K562 (cell line): Measurements from ENCODE around the gene RAB13. TPM values are rescaled to one million over a fixed set of nuclear protein-coding genes. Genes with fewer than 3 reads are reported as not detected.

Source experiments
- BHLHE40 ChIP-seq: IDR thresholded peaks from 2 replicates; pipeline ENCODE4 v1.6.1; 2011; ENCODE audit warnings: low read length, improper control_type of control experiment
- CCNT2 ChIP-seq: IDR thresholded peaks from 2 replicates; pipeline ENCODE4 v1.6.1; 2011; ENCODE audit warnings: borderline replicate concordance, low read depth, mild to moderate bottlenecking, moderate library complexity, mixed read lengths, low read length; ENCODE audit not compliant: insufficient read length; ENCODE audit errors: extremely low read depth
- FOSL1 ChIP-seq: fragments of 200-800 bp; sonication (Bioruptor generic); conservative IDR thresholded peaks from 2 replicates; pipeline ENCODE4 v1.6.1; 2016; ENCODE audit warnings: missing genetic modification characterization, missing compliant biosample characterization
- MAZ ChIP-seq, 2 experiments: fragments of 450-650 bp in 1 of 2; sonication (generic) in 1 of 2; formaldehyde crosslinking; IDR thresholded peaks in 1 of 2; conservative IDR thresholded peaks in 1 of 2; 2 replicates each; pipeline versions ENCODE4 v1.4.0 to v1.5.0; 2020; ENCODE audit warnings: mild to moderate bottlenecking in 1 of 2, missing genetic modification reagents in 1 of 2
- NR2C2 ChIP-seq, 2 experiments: fragments of 200-800 bp in 1 of 2; sonication (Bioruptor generic) in 1 of 2; sonication (generic) in 1 of 2; formaldehyde crosslinking in 1 of 2; IDR thresholded peaks; 2 replicates each; pipeline versions ENCODE4 v1.6.1 to v1.8.0; 2016 to 2022; ENCODE audit warnings: mild to moderate bottlenecking in 1 of 2, missing compliant biosample characterization in 1 of 2, missing genetic modification characterization in 1 of 2, missing genetic modification reagents in 1 of 2
- NR2F6 ChIP-seq: fragments of 450-650 bp; formaldehyde crosslinking; IDR thresholded peaks from 2 replicates; pipeline ENCODE4 v1.4.0; 2020; ENCODE audit warnings: mild to moderate bottlenecking
- SRSF9 ChIP-seq: fragments of 200-400 bp; formaldehyde crosslinking; IDR thresholded peaks from 2 replicates; pipeline ENCODE4 v1.6.1; 2017; ENCODE audit warnings: low read depth, low read length, borderline replicate concordance
- TAL1 ChIP-seq: fragments of 450-650 bp; IDR thresholded peaks from 2 replicates; pipeline ENCODE4 v1.6.1; 2016; ENCODE audit warnings: mild to moderate bottlenecking
- XRCC4 ChIP-seq: IDR thresholded peaks from one replicate; pipeline ENCODE4 v1.6.1; 2011; ENCODE audit not compliant: insufficient read depth, insufficient read length; ENCODE audit errors: extremely low read depth
- XRCC5 ChIP-seq: fragments of 200-400 bp; formaldehyde crosslinking; IDR thresholded peaks from 2 replicates; pipeline ENCODE4 v1.6.1; 2017; ENCODE audit warnings: low read depth, mild to moderate bottlenecking, low read length
- ZNF124 ChIP-seq: sonication (generic); formaldehyde crosslinking; IDR thresholded peaks from 2 replicates; pipeline ENCODE4 v1.8.1; 2022; ENCODE audit warnings: missing genetic modification reagents
- ZNF143 ChIP-seq: sonication (generic); formaldehyde crosslinking; IDR thresholded peaks from 2 replicates; pipeline ENCODE4 v1.9.0; 2022; ENCODE audit warnings: mild to moderate bottlenecking, missing genetic modification reagents
- ZNF282 ChIP-seq: sonication (generic); formaldehyde crosslinking; IDR thresholded peaks from 2 replicates; pipeline ENCODE4 v1.8.1; 2023; ENCODE audit warnings: missing genetic modification reagents
- polyA plus RNA-seq, 8 experiments: library from polyadenylated mRNA; depleted of rRNA in 4 of 8; stranded (reverse) in 5 of 8; unstranded in 3 of 8; fragments of >200 nt; fragmentation: Nextera tagmentation in 2 of 8; fragmentation: Illumina TruSeq in 1 of 8; extraction: Ambion mirVana in 2 of 8; extraction: Trizol in 1 of 8; gene quantifications; 2 replicates each; pipeline versions ENCODE4 v1.2.1 to v1.2.3, GENCODE V29; 2011 to 2014; ENCODE audit warnings: inconsistent platforms in 1 of 8, missing spikeins in 1 of 8
- total RNA-seq, 7 experiments: library from RNA; depleted of rRNA in 6 of 7; stranded (reverse); fragments of >200 nt in 6 of 7; fragmentation: Illumina TruSeq in 2 of 7; extraction: Trizol in 2 of 7; gene quantifications; 2 replicates each; pipeline versions ENCODE4 v1.2.1 to v1.2.3, GENCODE V29; 2011 to 2021; ENCODE audit warnings: low replicate concordance in 1 of 7
- TF ChIP-seq, protein P1 (sequence below): sonication (generic); formaldehyde crosslinking; IDR thresholded peaks from 2 replicates; pipeline ENCODE4 v1.8.1; 2023; ENCODE audit warnings: mild to moderate bottlenecking, missing genetic modification reagents, moderate library complexity
- TF ChIP-seq, protein P2 (sequence below): sonication (generic); formaldehyde crosslinking; IDR thresholded peaks from 2 replicates; pipeline ENCODE4 v1.8.0; 2022; ENCODE audit warnings: mild to moderate bottlenecking, missing genetic modification reagents
- TF ChIP-seq, protein P3 (sequence below): sonication (generic); formaldehyde crosslinking; IDR thresholded peaks from 2 replicates; pipeline ENCODE4 v1.9.0; 2022; ENCODE audit warnings: mild to moderate bottlenecking, missing genetic modification reagents
- TF ChIP-seq, protein P4 (sequence below): sonication (generic); formaldehyde crosslinking; IDR thresholded peaks from 2 replicates; pipeline ENCODE4 v1.9.0; 2022; ENCODE audit warnings: mild to moderate bottlenecking, missing genetic modification reagents
- TF ChIP-seq, protein P5 (sequence below): sonication (generic); formaldehyde crosslinking; IDR thresholded peaks from 2 replicates; pipeline ENCODE4 v1.8.0; 2022; ENCODE audit warnings: mild to moderate bottlenecking, missing genetic modification reagents

The RAB13 gene
- total and polyA plus RNA-seq, 9 of the 15 experiments (the other 6 are each of a cell fraction or from before 2014, with no cell fraction given), result 22.3 to 100 (median 39.8) TPM

DNA sequence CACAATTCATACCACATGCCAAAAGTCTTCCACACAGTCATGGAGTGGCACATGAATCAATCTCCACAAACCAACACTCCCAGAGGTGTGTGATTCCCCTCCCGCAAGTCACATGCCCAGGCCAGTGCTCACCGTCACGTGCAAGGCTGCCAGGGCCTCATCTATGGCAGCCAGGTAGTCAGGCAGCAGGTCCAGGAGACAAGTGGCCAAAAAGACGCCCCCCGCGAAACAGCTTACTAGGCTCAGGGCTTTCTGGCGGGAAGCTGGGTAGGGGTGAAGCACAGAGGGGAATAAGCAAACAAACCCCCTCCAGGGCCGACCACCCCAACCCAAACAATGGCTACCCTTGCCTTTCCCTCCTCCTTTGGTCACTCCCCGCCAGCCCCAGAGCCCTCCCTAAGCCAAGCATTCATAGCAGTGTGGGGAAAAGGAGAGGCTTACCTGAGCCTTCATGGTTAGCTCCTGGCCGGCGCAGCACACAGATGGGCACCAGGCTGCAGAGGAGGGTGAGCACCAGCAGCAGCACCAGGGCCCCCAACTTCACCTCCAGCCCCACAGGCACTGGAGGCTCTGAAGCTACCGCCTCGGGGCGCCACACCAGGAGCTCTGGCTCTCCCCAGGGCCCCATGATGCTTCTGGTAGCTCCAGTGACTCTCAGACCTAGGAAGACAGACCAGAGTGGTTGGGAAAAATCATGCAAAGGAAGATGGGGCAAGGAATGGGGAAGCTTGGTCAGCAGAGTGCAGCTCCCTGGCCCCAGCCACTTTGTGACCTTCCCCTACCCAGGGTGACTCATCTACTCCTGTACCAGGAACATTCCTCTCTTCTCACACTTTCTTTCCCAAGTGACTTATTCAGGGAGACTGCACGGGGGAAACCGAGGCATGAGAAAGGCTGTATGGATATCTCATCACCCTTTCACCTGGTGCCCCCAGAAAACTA is 23.8 kb downstream of the RAB13 start (continued):
- TF ChIP-seq BHLHE40, result peak; percentile 73
- TF ChIP-seq NR2C2 (CRISPR knock-in tag; IDR thresholded peaks at IDR 0.05), result no peak
- TF ChIP-seq NR2C2 (tag; IDR thresholded peaks at IDR 0.05), result 0 out of 2 replicates have a peak, but pooled peaks have one; percentile 39
- TF ChIP-seq, protein P1, sequence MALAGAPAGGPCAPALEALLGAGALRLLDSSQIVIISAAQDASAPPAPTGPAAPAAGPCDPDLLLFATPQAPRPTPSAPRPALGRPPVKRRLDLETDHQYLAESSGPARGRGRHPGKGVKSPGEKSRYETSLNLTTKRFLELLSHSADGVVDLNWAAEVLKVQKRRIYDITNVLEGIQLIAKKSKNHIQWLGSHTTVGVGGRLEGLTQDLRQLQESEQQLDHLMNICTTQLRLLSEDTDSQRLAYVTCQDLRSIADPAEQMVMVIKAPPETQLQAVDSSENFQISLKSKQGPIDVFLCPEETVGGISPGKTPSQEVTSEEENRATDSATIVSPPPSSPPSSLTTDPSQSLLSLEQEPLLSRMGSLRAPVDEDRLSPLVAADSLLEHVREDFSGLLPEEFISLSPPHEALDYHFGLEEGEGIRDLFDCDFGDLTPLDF (CRISPR knock-in tag), result no peak
- TF ChIP-seq NR2F6, result peak; percentile 55; the same call in 1 of the 2 replicates
- TF ChIP-seq, protein P2, sequence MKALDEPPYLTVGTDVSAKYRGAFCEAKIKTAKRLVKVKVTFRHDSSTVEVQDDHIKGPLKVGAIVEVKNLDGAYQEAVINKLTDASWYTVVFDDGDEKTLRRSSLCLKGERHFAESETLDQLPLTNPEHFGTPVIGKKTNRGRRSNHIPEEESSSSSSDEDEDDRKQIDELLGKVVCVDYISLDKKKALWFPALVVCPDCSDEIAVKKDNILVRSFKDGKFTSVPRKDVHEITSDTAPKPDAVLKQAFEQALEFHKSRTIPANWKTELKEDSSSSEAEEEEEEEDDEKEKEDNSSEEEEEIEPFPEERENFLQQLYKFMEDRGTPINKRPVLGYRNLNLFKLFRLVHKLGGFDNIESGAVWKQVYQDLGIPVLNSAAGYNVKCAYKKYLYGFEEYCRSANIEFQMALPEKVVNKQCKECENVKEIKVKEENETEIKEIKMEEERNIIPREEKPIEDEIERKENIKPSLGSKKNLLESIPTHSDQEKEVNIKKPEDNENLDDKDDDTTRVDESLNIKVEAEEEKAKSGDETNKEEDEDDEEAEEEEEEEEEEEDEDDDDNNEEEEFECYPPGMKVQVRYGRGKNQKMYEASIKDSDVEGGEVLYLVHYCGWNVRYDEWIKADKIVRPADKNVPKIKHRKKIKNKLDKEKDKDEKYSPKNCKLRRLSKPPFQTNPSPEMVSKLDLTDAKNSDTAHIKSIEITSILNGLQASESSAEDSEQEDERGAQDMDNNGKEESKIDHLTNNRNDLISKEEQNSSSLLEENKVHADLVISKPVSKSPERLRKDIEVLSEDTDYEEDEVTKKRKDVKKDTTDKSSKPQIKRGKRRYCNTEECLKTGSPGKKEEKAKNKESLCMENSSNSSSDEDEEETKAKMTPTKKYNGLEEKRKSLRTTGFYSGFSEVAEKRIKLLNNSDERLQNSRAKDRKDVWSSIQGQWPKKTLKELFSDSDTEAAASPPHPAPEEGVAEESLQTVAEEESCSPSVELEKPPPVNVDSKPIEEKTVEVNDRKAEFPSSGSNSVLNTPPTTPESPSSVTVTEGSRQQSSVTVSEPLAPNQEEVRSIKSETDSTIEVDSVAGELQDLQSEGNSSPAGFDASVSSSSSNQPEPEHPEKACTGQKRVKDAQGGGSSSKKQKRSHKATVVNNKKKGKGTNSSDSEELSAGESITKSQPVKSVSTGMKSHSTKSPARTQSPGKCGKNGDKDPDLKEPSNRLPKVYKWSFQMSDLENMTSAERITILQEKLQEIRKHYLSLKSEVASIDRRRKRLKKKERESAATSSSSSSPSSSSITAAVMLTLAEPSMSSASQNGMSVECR (CRISPR knock-in tag), result peak; percentile 64; the same call in 1 of the 2 replicates
- TF ChIP-seq, protein P3, sequence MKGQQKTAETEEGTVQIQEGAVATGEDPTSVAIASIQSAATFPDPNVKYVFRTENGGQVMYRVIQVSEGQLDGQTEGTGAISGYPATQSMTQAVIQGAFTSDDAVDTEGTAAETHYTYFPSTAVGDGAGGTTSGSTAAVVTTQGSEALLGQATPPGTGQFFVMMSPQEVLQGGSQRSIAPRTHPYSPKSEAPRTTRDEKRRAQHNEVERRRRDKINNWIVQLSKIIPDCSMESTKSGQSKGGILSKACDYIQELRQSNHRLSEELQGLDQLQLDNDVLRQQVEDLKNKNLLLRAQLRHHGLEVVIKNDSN, result peak; percentile 40; the same call in 1 of the 2 replicates
- peak; percentile 88 for TF ChIP-seq FOSL1
- 0 out of 2 replicates have a peak, but pooled peaks have one; percentile 24 for TF ChIP-seq ZNF282 (CRISPR knock-in tag)
- peak; percentile 3 for TF ChIP-seq CCNT2
- no peak for TF ChIP-seq TAL1
- TF ChIP-seq ZNF143 (CRISPR knock-in tag), result peak; percentile 30; the same call in 1 of the 2 replicates
- no peak for TF ChIP-seq XRCC5
- TF ChIP-seq ZNF124 (CRISPR knock-in tag), result no peak
- TF ChIP-seq, protein P4, sequence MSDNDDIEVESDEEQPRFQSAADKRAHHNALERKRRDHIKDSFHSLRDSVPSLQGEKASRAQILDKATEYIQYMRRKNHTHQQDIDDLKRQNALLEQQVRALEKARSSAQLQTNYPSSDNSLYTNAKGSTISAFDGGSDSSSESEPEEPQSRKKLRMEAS (CRISPR knock-in tag), result no peak
- TF ChIP-seq MAZ (CRISPR knock-in tag; conservative IDR thresholded peaks at IDR 0.05 in 1 of 2, IDR thresholded peaks at IDR 0.05 in 1 of 2), result 0 out of 4 replicates have a peak, but pooled peaks of 1 of the 2 experiments have one; percentile 0
- TF ChIP-seq XRCC4, result no peak
- TF ChIP-seq, protein P5, sequence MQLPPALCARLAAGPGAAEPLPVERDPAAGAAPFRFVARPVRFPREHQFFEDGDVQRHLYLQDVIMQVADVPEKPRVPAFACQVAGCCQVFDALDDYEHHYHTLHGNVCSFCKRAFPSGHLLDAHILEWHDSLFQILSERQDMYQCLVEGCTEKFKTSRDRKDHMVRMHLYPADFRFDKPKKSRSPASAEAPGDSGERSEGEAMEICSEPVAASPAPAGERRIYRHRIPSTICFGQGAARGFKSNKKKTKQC, result 0 out of 2 replicates have a peak, but pooled peaks have one; percentile 34
- TF ChIP-seq SRSF9, result no peak
